Stimulated activated CD4-positive, alpha-beta T cell treated with anti-CD3 and anti-CD28 coated beads, Interleukin-15, amount 100 ng/mL, for 24 hours (primary cell): ENCODE results near the gene MATN1.

Experiments
- DNase-seq: peaks from one replicate; pipeline ENCODE4 v3.0.0-alpha.2; 2020

The MATN1 gene

GRCh38 chr1:30678209-30678608, 45.2 kb downstream of the MATN1 start:
- DNase-seq: no peak

- DNase-seq: no peak
These were observed 45.9 kb downstream of the MATN1 start for GRCh38 chr1:30677471-30677870.

GRCh38 chr1:30675761-30676160, 47.6 kb downstream of the MATN1 start:
- no peak for DNase-seq

GRCh38 chr1:30675289-30675688, 48.1 kb downstream of the MATN1 start:
- no peak for DNase-seq

GRCh38 chr1:30673395-30673794, 50.0 kb downstream of the MATN1 start:
- no peak for DNase-seq

GRCh38 chr1:30672661-30673060, 50.7 kb downstream of the MATN1 start:
- no peak for DNase-seq

GRCh38 chr1:30670240-30671060, 52.9 kb downstream of the MATN1 start:
- no peak for DNase-seq

GRCh38 chr1:30668546-30669327, 54.6 kb downstream of the MATN1 start:
- DNase-seq: no peak

GRCh38 chr1:30668024-30668423, 55.4 kb downstream of the MATN1 start:
- DNase-seq: no peak

- DNase-seq: no peak
These were observed 56.6 kb downstream of the MATN1 start for GRCh38 chr1:30666756-30667273.

GRCh38 chr1:30665216-30666010, 58.0 kb downstream of the MATN1 start:
- no peak for DNase-seq

- DNase-seq: no peak
These were observed 59.2 kb downstream of the MATN1 start for GRCh38 chr1:30664103-30664755.

- no peak for DNase-seq
These were observed 59.7 kb downstream of the MATN1 start for GRCh38 chr1:30663596-30664091.

GRCh38 chr1:30662291-30662840, 61.0 kb downstream of the MATN1 start:
- DNase-seq: no peak

GRCh38 chr1:30661311-30661710, 62.1 kb downstream of the MATN1 start:
- no peak for DNase-seq
